NCI-H82 treated with DMSO at 0.1 percent for 48 hours (cell line): ENCODE results near the gene RNF220.

Source experiments
- DNase-seq: peaks from one replicate; lab custom pipeline; 2025; ENCODE audit not compliant: unreplicated experiment; lab: John Stamatoyannopoulos, UW

Gene RNF220

GRCh38 chr1:44631333-44631646 is 226.2 kb downstream of the RNF220 start:
- DNase-seq, result no peak

DNA sequence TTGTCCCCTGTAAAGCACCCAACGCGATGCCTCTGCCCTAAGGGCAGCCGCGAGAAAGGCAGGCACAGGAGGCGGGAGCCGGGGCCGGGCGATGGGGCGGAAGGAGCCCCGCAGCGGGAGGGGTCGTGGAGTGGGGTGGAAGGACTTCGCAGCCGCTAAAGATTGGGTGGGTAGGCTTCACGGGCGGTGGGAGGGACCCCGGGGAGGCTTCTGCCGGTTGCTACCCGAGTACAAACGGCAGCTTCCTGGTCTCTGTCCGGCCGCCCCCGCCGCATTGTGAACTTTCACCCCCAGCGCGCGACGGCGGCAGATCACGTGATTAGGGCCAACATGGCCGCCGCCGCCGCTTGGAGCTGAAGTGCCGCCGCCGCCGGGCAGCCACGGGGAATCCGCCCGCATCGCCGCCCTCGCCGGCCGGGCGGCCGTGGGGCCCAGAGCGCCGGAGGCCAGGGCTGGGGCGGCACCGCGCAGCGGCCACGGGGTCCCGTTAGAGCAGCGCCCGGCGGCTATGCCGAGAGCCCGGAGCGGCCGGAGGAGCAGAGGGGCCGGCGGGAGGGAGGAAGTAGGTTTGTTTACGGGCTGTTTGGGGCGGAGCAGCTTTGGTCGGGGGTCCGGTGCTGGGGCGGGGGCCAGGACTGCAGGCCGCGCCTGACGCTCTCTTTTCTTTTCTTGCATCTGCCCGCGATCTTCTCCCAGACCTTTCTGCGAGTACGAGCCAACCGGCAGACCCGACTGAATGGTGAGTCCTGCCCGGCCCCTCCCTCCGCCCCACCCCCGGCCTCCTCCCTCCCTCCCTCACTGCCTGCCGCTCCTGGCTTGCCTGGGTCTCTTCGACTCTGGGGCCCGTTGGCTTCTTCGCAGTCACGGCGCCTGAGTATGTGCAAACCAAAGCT is 226.8 kb downstream of the RNF220 start:
- peak; percentile 77 for DNase-seq

DNA sequence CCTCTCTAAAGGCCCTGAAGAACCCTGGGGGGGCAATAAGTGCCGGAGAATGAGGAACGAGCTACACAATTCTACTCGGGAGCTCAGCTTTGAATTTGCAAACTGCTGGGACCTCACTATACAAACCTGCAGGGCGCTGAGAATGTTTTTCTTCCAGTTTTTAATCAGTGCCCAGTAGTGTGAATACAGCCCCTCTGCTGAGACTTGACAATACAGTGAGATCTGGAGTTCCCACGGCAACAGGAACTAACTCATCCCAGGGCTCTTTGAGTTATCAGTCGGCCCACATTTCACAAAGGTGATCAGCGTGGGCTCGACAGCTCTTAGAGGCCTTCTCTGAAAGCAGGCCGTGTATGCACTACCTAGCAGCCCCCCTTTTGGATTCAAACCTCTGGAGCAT is 227.5 kb downstream of the RNF220 start:
- no peak for DNase-seq

- DNase-seq, result peak; percentile 83
These were observed 229.6 kb downstream of the RNF220 start for GRCh38 chr1:44634606-44635189.

GRCh38 chr1:44635439-44635838 is 230.4 kb downstream of the RNF220 start:
- no peak for DNase-seq

GRCh38 chr1:44636083-44636687 is 231.1 kb downstream of the RNF220 start:
- no peak for DNase-seq

DNA sequence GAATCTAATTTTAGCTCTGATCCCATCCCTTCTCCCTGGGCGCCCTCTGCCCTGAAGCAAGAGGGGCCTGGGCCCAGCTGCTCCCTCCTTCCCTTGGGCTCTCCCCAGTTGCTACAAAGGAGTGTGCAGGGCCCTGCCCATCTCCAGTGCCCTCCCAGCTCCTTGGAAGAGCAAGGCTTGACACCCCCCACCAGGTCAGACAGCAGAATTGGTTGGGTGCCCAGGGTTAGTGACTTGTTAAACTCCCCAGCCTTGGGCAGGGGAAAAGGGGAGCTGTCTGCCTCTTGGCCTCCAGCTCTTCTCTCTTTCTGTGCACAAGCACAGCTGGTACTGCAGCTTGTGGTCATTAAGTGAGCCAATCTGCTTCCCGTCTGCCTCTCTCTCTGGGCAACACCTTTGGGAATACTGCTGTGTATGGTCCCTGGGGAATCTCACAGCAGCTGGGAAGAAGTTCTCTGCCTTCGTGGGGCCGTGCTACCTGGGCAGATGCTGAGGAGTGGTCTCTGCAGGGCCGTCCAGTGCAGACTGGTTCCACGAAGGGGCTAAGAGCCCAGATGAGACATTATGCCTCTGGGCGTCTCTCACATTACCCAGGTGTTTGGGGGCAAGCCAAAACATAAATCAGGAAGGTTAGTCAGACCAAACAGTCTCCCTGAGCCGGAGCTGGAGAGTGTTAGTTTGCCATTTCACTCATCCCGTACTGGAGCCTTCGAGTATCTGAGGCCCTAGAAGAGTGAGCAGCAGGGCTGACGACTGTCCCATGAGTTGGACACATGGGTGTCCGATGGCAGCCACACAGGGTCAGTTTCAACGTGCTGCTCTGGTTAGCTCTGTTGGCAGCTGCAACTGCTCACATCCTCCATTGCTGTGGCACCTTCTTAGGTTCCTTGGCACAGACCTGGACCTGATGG is 231.9 kb downstream of the RNF220 start:
- peak; percentile 84 for DNase-seq

DNA sequence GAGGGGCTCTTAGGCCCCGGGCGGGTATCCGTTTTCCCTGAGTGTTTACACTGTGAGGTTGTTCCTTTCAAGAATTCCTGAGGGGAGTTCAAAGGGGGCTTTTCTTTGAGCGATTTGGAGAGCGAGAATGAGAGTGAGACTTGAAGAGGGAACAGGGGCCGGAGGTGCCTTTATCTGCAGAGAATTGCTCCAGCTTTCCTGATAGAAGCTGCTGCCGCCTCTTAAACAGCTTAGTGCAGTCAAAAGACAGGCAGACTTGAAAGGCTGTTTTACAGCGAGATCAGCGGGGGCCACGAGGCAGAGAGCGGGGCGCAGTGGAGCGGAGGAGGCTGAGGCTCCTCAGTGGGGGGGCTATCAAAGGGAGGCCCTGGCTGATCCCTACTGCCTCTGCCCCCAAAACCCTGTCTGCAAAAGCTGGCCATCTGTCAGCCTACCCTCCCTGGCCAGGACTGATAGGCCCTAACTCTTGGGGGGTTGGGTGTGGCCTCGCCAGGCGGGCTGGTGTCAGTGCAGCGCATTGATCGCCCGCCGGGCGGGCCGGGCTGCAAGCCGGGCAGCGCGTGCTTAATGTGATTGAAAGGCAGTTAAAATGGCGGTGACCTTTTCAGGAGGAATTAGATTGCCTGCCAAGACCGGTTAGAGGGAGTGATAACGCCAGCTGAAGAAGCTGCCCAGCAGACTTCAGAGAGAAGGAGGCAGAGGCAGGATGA is 232.8 kb downstream of the RNF220 start:
- DNase-seq, result peak; percentile 61

- peak; percentile 96 for DNase-seq
These were observed 235.3 kb downstream of the RNF220 start for GRCh38 chr1:44640200-44640853.

- no peak for DNase-seq
These were observed 236.4 kb downstream of the RNF220 start for GRCh38 chr1:44641126-44642102.

DNA sequence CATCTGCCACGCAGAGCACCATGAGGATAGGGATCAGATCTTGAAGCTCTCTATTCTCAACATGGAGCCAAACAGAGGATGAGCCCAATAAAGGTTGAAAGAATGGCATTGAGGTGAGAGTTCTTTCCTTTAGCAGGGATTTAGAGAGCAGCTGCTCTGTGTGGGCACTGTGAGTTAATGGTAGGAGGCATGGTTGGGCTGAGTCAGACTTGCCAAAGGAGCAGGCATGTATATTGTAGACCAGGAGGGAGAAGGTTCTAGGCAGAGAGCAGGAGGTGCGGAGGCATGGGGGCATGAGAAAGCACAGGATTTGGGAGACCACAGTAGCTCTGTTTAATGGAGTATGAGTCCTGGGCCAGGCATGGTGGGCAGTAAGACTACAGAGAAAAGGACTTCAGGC is 237.2 kb downstream of the RNF220 start:
- DNase-seq, result no peak

DNA sequence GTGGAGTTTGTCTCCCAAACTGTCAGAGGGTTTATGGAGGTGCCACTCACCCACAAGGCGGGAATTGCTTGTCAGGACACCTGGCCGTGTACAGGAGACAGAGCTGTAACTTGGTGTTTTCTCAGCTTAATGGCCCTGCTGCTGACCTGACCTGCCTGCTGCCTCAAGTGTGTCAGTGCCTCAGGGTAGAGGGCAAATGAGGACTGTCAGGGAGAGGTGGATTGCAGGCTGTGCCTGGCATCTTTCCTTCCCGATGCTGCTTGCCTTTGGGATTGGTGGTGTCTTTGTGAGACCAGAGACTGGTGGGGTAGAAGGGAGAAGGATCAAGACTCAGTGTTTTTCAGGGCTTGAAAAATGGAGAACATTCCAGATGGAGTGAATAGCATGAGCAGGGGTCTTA is 237.9 kb downstream of the RNF220 start:
- no peak for DNase-seq

GRCh38 chr1:44643721-44644334 is 238.8 kb downstream of the RNF220 start:
- no peak for DNase-seq

DNA sequence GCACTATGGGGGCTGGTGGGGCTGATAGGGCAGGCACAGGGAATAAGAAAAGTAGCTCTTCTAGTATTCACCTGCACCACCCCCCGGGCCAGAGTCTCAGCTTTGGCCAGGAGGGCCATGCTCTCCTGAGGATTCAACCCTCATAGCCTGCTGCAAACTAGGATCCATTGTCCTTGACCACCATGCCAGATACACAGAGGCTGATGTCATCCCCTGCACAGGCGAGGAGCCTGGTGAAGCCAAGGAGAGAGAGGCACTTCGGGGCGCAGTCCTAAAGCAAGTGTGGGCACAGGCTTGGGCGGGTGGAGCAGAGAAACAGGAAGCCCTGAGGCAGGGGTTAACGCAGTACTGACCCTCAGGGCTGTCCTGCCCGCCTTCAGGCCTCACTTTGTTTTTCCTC is 239.8 kb downstream of the RNF220 start:
- no peak for DNase-seq

DNA sequence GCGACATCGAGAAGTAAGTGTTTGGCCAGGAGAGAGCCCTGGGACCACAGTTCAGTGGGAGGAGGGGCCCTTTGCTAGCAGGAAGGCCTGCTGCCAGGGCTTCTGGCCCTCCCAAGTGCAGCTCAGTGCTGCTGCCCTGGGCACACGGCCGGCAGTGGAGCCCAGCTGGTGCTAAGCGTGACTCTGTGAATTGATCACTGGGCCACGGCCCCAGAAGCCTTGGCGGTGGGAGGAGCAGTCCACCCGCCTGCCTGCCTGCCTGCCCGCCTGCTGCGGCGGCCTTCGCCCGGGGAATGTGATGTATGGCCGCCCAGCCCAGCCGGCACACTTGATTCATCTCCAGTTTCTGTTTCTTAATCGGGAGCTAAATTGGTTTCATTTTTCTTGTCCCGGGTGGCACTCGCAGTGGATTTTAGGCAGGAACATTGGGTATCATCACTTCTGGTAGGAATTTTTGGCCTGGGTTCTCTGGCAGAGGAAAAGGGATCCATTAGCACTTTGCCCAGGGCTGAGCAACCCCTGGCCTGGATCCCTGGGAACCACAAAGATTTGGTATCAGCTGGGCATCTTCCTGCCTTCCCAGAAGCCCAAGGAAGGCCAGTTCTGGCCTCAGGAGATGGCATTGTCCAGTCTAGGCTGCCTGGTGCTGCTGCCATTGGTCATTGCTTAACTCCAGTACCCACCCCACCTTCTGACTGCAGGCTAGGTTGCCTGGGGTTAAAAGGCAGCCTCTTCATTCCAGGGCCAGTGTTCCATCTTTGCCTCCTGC is 240.6 kb downstream of the RNF220 start:
- no peak for DNase-seq

DNA sequence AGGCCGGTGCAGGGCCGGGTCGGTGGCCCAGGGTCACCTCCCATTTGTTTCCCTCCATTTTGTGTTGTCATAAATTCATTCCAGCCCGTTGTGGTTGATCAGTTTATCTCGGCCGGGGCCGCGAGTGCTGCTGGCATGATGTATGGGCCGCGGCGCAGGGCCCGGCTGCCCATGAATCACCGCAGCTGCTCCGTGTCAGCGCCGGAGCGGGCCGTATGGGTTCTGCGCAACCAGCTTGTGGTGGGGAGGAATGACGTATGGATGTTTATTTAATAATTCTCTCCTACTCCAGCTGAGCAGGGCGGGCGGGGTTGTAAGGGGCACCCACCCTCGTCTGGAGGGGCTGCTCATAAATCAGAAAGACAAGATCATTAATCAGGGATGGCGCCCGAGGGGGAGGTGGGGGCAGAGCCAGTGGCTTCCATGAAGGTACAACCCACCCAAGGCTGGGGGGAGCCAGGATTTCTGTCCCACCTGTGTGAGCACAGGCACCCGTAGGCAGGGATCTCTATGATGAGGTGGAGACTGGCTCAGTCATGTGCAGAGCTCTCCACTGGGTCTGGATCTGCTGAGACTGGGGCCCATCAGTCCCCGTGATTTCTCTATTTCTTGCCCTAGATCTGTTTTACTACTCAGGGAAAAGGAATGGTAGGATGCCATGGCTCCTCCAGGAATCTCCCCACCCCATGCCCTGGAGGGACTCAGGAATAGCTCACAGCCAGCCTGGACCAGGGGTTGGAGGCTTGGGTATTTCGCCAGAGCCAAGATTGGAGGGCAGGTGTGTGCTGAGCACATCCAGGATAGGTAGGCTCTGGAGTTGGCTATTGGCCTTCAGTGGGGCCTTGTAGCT is 241.4 kb downstream of the RNF220 start:
- DNase-seq, result no peak

DNA sequence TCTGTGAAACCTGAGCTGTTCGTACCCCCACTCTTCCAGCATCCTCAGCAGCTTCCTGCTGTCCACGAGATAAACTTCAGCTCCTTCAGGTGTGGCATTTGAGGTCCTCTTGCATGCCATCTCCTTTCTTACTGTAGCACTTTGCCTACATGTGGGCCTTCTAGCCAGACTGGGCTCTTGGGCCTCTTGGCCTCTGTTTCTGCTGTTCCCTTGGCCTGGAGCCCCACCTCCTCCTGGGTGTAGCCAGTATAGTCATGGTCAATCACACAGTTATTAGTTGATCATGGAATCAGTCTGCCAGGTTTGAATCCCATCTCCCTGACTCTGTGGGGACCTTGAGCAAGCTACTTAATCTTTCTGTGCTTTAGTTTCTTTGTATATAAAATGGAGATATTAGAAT is 242.8 kb downstream of the RNF220 start:
- no peak for DNase-seq
